Measurements from ENCODE around the gene TMEM106C.

Gene TMEM106C

GRCh38 chr12:47963340-47964040 is at the start of gene TMEM106C:
TMEM106C (plus strand) TSS chr12:47963596; CDS start chr12:47964237, 641 bp downstream.
- DNase-seq (ENCODE audit: low spot score): peak; percentile 98

GRCh38 chr12:47920913-47921312 is 42.5 kb upstream of the TMEM106C start:
- DNase-seq (ENCODE audit: low spot score): no peak

GRCh38 chr12:47921907-47922306 is 41.5 kb upstream of the TMEM106C start:
- no peak for DNase-seq (ENCODE audit: low spot score)

- no peak for DNase-seq (ENCODE audit: low spot score)
These were observed 36.0 kb upstream of the TMEM106C start for GRCh38 chr12:47927346-47927745.

- DNase-seq (ENCODE audit: low spot score): no peak
These were observed 32.8 kb upstream of the TMEM106C start for GRCh38 chr12:47930634-47931033.

GRCh38 chr12:47931187-47931586 is 32.2 kb upstream of the TMEM106C start:
- DNase-seq (ENCODE audit: low spot score): no peak

GRCh38 chr12:47935184-47935583 is 28.2 kb upstream of the TMEM106C start:
- DNase-seq (ENCODE audit: low spot score): peak; percentile 76

GRCh38 chr12:47938093-47938492 is 25.3 kb upstream of the TMEM106C start:
- DNase-seq (ENCODE audit: low spot score): peak; percentile 77

GRCh38 chr12:47938594-47938993 is 24.8 kb upstream of the TMEM106C start:
- no peak for DNase-seq (ENCODE audit: low spot score)

- no peak for DNase-seq (ENCODE audit: low spot score)
These were observed 24.3 kb upstream of the TMEM106C start for GRCh38 chr12:47939009-47939601.

GRCh38 chr12:47940773-47941474 is 22.5 kb upstream of the TMEM106C start:
- no peak for DNase-seq (ENCODE audit: low spot score)

- DNase-seq (ENCODE audit: low spot score): no peak
These were observed 22.0 kb upstream of the TMEM106C start for GRCh38 chr12:47941475-47941780.

- DNase-seq (ENCODE audit: low spot score): no peak
These were observed 21.4 kb upstream of the TMEM106C start for GRCh38 chr12:47941871-47942613.

- no peak for DNase-seq (ENCODE audit: low spot score)
These were observed 20.7 kb upstream of the TMEM106C start for GRCh38 chr12:47942614-47943225.

GRCh38 chr12:47943623-47944340 is 19.6 kb upstream of the TMEM106C start:
- DNase-seq (ENCODE audit: low spot score): no peak

GRCh38 chr12:47944685-47945340 is 18.6 kb upstream of the TMEM106C start:
- DNase-seq (ENCODE audit: low spot score): no peak

GRCh38 chr12:47945341-47945728 is 18.1 kb upstream of the TMEM106C start:
- no peak for DNase-seq (ENCODE audit: low spot score)

- peak; percentile 78 for DNase-seq (ENCODE audit: low spot score)
These were observed 16.7 kb upstream of the TMEM106C start for GRCh38 chr12:47946413-47947323.

- no peak for DNase-seq (ENCODE audit: low spot score)
These were observed 16.1 kb upstream of the TMEM106C start for GRCh38 chr12:47947341-47947740.
